GM23248 (cell line): ENCODE results near the gene EIF4ENIF1. TPM values are rescaled to one million over a fixed set of nuclear protein-coding genes. Genes with fewer than 3 reads are reported as not detected.
A peak's percentile ranks its signal among the peaks of the same experiment; 100 is the strongest.

Experiments
- DNase-seq: peaks from one replicate; pipeline ENCODE4 v3.0.0-alpha.2; 2015
- H2AFZ ChIP-seq: fragments of 200-600 bp; sonication (generic); 2 replicates; pipeline ENCODE4 v1.6.1; 2016; ENCODE audit warnings: antibody characterized with exemption
- H3F3A ChIP-seq: fragments of 200-600 bp; sonication (generic); 2 replicates; pipeline ENCODE4 v1.6.1; 2016; ENCODE audit warnings: mild to moderate bottlenecking, antibody characterized with exemption, mixed run types; ENCODE audit not compliant: insufficient read depth
- H3K27ac ChIP-seq: fragments of 200-600 bp; sonication (generic); 2 replicates; pipeline ENCODE4 v1.5.1; 2016; ENCODE audit warnings: mild to moderate bottlenecking
- H3K27me3 ChIP-seq: fragments of 200-600 bp; sonication (generic); replicated peaks from 2 replicates; pipeline ENCODE4 v1.6.1; 2016; ENCODE audit warnings: mild to moderate bottlenecking; ENCODE audit not compliant: insufficient read depth
- H3K36me3 ChIP-seq: fragments of 200-600 bp; sonication (generic); 2 replicates; pipeline ENCODE4 v1.6.1; 2016; ENCODE audit warnings: low read depth, mild to moderate bottlenecking
- H3K4me1 ChIP-seq: fragments of 200-600 bp; sonication (generic); 2 replicates; pipeline ENCODE4 v1.6.1; 2016; ENCODE audit warnings: mild to moderate bottlenecking; ENCODE audit not compliant: insufficient read depth
- H3K4me2 ChIP-seq: fragments of 200-600 bp; sonication (generic); one replicate; pipeline ENCODE4 v1.6.1; 2016; ENCODE audit warnings: mild to moderate bottlenecking; ENCODE audit not compliant: unreplicated experiment
- H3K4me3 ChIP-seq: fragments of 200-600 bp; sonication (generic); 2 replicates; pipeline ENCODE4 v1.5.1; 2016; ENCODE audit warnings: mild to moderate bottlenecking
- H3K79me2 ChIP-seq: fragments of 200-600 bp; sonication (generic); 2 replicates; pipeline ENCODE4 v1.6.1; 2016; ENCODE audit warnings: mild to moderate bottlenecking; ENCODE audit not compliant: insufficient read depth
- H3K9ac ChIP-seq: fragments of 200-600 bp; sonication (generic); 2 replicates; pipeline ENCODE4 v1.6.1; 2016; ENCODE audit warnings: mild to moderate bottlenecking
- H3K9me2 ChIP-seq: fragments of 200-600 bp; sonication (generic); 2 replicates; pipeline ENCODE4 v1.6.1; 2016; ENCODE audit warnings: mixed run types, mild to moderate bottlenecking, moderate library complexity; ENCODE audit not compliant: insufficient read depth
- H3K9me3 ChIP-seq: fragments of 200-600 bp; sonication (generic); one replicate; pipeline ENCODE4 v1.6.1; 2017; ENCODE audit warnings: low read depth
- H4K20me1 ChIP-seq: fragments of 200-600 bp; sonication (generic); 2 replicates; pipeline ENCODE4 v1.6.0; 2016; ENCODE audit not compliant: insufficient read depth
- EZH2 ChIP-seq: fragments of 200-600 bp; sonication (generic); IDR thresholded peaks from 2 replicates; pipeline ENCODE4 v1.6.1; 2018; ENCODE audit warnings: antibody characterized with exemption, mild to moderate bottlenecking; ENCODE audit not compliant: insufficient read depth, poor library complexity, severe bottlenecking
- EZH2phosphoT487 ChIP-seq: fragments of 200-600 bp; sonication (generic); IDR thresholded peaks from 2 replicates; pipeline ENCODE4 v1.6.1; 2018; ENCODE audit warnings: antibody characterized with exemption, moderate library complexity, mild to moderate bottlenecking, low read depth; ENCODE audit not compliant: insufficient read depth
- WGBS, 2 experiments: methylation state at CpG; one replicate each; pipeline ENCODE4 v1.1.6; 2015 to 2017; ENCODE audit warnings: low lambda C conversion rate in 2 of 2, low coverage in 1 of 2; ENCODE audit errors: missing lambda C conversion rate in 2 of 2; 5-methylcytosine and 5-hydroxymethylcytosine counted together
- in situ Hi-C: fragments of 300-500 bp; cut with MboI; formaldehyde crosslinking; loops from 2 replicates; pipeline ENCODE4 v1.15.0; 2020
- polyA plus RNA-seq: library from polyadenylated mRNA; unstranded; fragments of >200 nt; fragmentation: Nextera tagmentation; extraction: Ambion mirVana; gene quantifications from 2 replicates; pipeline ENCODE4 v1.2.1, GENCODE V29; 2016
- total RNA-seq: library from RNA; depleted of rRNA; stranded (reverse); fragments of >200 nt; shearing (Covaris generic); gene quantifications from 2 replicates; pipeline ENCODE4 v1.2.3, GENCODE V29; 2014

The EIF4ENIF1 gene
- total and polyA plus RNA-seq, 2 experiments from 2014 or later = 6.2 to 13.9 TPM

- Histone ChIP-seq H3K4me1 (peaks cover 15% of the 10 kb centered on the region), H2AFZ (no peak overlapping the region), H3K9me3 (no peaks in the 10 kb centered on the region), H3K79me2 (peaks cover 90% of the 10 kb centered on the region), H3K4me3 (no peak overlapping the region), H3K9me2 (no peaks in the 10 kb centered on the region), H4K20me1 (0 out of 2 replicates have a peak, but pooled peaks cover 4% of the 10 kb centered on the region), H3K27ac (0 out of 2 replicates have a peak overlapping the region, but pooled peaks have one; percentile 47), H3K9ac (no peak overlapping the region), H3K4me2 (no peak overlapping the region), H3F3A (peaks cover 21% of the 10 kb centered on the region), H3K27me3 (no peaks in the 10 kb centered on the region), H3K36me3 (peaks cover 28% of the 10 kb centered on the region)
- TF ChIP-seq EZH2 (no peak), EZH2phosphoT487 (no peak)
- WGBS, 2 experiments = 97 to 100% methylated on average over 3 of the region's 3 CpGs
- no peak for DNase-seq
- in situ Hi-C loops = no loop called here
Measured at GRCh38 chr22:31475800-31476199, 13.8 kb downstream of the EIF4ENIF1 start.

DNA sequence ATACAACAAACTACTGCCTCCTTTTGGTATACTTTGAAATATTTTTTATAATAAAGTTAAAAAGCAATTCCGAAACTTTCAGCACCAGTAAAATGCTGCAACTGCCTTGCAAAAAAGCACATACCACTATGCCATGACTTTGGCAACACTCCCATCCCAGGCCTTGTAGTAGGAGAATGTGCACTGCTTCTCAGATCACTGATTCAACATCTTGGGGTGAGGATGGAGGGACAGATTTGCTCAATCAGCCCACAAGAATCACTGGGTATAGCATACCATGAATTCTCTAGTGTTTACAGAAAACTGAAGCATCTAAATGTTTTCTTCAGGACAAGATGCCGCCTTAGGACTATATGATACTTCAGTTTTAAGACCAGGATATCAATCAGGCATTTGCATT lies 14.9 kb downstream of the EIF4ENIF1 start:
- Histone ChIP-seq H3K4me1 (peaks cover 15% of the 10 kb centered on the region), H3K4me3 (no peak overlapping the region), H3K9ac (peak overlapping the region; percentile 26; the same call in 1 of the 2 replicates), H4K20me1 (0 out of 2 replicates have a peak, but pooled peaks cover 4% of the 10 kb centered on the region), H3K36me3 (peaks cover 22% of the 10 kb centered on the region), H3K79me2 (peaks cover 90% of the 10 kb centered on the region), H3K27me3 (no peaks in the 10 kb centered on the region), H3F3A (peaks cover 21% of the 10 kb centered on the region), H2AFZ (no peak overlapping the region), H3K9me3 (no peaks in the 10 kb centered on the region), H3K4me2 (peak overlapping the region; percentile 43), H3K9me2 (no peaks in the 10 kb centered on the region), H3K27ac (peak overlapping the region; percentile 49)
- TF ChIP-seq EZH2phosphoT487 = no peak
- TF ChIP-seq EZH2 = no peak
- in situ Hi-C loops = no loop called here
- DNase-seq = peak; percentile 89
- 88 to 90% methylated on average over 2 of the region's 2 CpGs for WGBS, 2 experiments

GRCh38 chr22:31465307-31465706 lies 24.3 kb downstream of the EIF4ENIF1 start:
- H3K27ac ChIP-seq = no peak overlapping the region
- no peak overlapping the region for H3K4me2 ChIP-seq
- 0 out of 2 replicates have a peak, but pooled peaks cover 6% of the 10 kb centered on the region for H3F3A ChIP-seq
- H3K9me3 ChIP-seq = no peaks in the 10 kb centered on the region
- H3K9ac ChIP-seq = no peak overlapping the region
- DNase-seq = no peak
- no peak for TF ChIP-seq EZH2
- no peak for TF ChIP-seq EZH2phosphoT487
- H3K27me3 ChIP-seq = no peaks in the 10 kb centered on the region
- H2AFZ ChIP-seq = no peak overlapping the region
- peaks cover 55% of the 10 kb centered on the region; the same call in 1 of the 2 replicates for H3K36me3 ChIP-seq
- H4K20me1 ChIP-seq = no peaks in the 10 kb centered on the region
- 94 to 97% methylated on average over 2 of the region's 2 CpGs for WGBS, 2 experiments
- H3K4me3 ChIP-seq = no peak overlapping the region
- H3K9me2 ChIP-seq = no peaks in the 10 kb centered on the region
- H3K79me2 ChIP-seq = peaks cover 64% of the 10 kb centered on the region
- in situ Hi-C loops = no loop called here
- no peaks in the 10 kb centered on the region for H3K4me1 ChIP-seq

DNA sequence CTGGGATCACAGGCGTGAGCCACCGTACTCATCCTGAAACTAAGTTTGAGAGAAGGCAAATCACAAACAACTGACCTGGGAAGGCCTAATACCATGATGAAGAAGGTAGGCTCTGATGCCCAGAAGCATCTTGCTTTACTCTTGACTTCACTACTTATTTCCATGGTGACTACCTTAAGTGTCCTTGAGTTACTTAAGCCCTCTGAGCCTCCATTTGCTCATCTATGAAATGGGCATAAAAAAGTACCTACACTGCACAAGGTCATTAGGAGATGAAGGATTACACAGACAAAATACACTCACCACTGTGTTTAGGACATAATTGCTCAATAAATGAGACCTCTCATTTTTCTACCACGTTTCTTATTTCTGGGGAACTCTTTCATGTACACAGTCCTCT lies 27.9 kb downstream of the EIF4ENIF1 start:
- peaks cover 56% of the 10 kb centered on the region for H3K36me3 ChIP-seq
- no peak for DNase-seq
- H4K20me1 ChIP-seq = no peaks in the 10 kb centered on the region
- no peak overlapping the region for H3K4me3 ChIP-seq
- H2AFZ ChIP-seq = no peak overlapping the region
- WGBS, 2 experiments = 98 to 99% methylated on average over 3 of the region's 3 CpGs
- H3K79me2 ChIP-seq = peaks cover 40% of the 10 kb centered on the region
- H3K27me3 ChIP-seq = no peaks in the 10 kb centered on the region
- H3F3A ChIP-seq = no peaks in the 10 kb centered on the region
- no peak overlapping the region for H3K9ac ChIP-seq
- in situ Hi-C loops = no loop called here
- no peak for TF ChIP-seq EZH2phosphoT487
- no peak for TF ChIP-seq EZH2
- no peaks in the 10 kb centered on the region for H3K9me3 ChIP-seq
- no peaks in the 10 kb centered on the region for H3K9me2 ChIP-seq
- H3K4me2 ChIP-seq = no peak overlapping the region
- H3K4me1 ChIP-seq = no peaks in the 10 kb centered on the region
- H3K27ac ChIP-seq = no peak overlapping the region
